ENCODE results near the gene HOXC6.

HOXC6 gene

GRCh38 chr12:54042970-54043853 is 15.0 kb downstream of the HOXC6 start:
- DNase-seq = no peak

- DNase-seq = no peak
These were observed 16.3 kb downstream of the HOXC6 start for GRCh38 chr12:54044425-54045103.

GRCh38 chr12:54045401-54045800 is 17.2 kb downstream of the HOXC6 start:
- no peak for DNase-seq

GRCh38 chr12:54045868-54046521 is 17.8 kb downstream of the HOXC6 start:
- DNase-seq = no peak

GRCh38 chr12:54046809-54047159 is 18.5 kb downstream of the HOXC6 start:
- DNase-seq = no peak

GRCh38 chr12:54047160-54047963 is 19.1 kb downstream of the HOXC6 start:
- DNase-seq = no peak

- DNase-seq = no peak
These were observed 19.7 kb downstream of the HOXC6 start for GRCh38 chr12:54047964-54048303.

- no peak for DNase-seq
These were observed 20.3 kb downstream of the HOXC6 start for GRCh38 chr12:54048406-54049093.

- no peak for DNase-seq
These were observed 20.9 kb downstream of the HOXC6 start for GRCh38 chr12:54049108-54049507.

GRCh38 chr12:54050482-54050810 is 22.2 kb downstream of the HOXC6 start:
- no peak for DNase-seq

GRCh38 chr12:54051026-54051842 is 23.0 kb downstream of the HOXC6 start:
- no peak for DNase-seq

GRCh38 chr12:54051874-54052437 is 23.7 kb downstream of the HOXC6 start:
- DNase-seq = no peak

- no peak for DNase-seq
These were observed 24.3 kb downstream of the HOXC6 start for GRCh38 chr12:54052438-54053002.

GRCh38 chr12:54053003-54053750 is 24.9 kb downstream of the HOXC6 start:
- DNase-seq = no peak

- DNase-seq = no peak
These were observed 25.8 kb downstream of the HOXC6 start, which contains the start of gene HOXC4 for GRCh38 chr12:54053751-54054741. TSS of gene HOXC4 (plus strand) at chr12:54053835. CDS start at chr12:54053923, 88 bp downstream.

- no peak for DNase-seq
These were observed 26.5 kb downstream of the HOXC6 start for GRCh38 chr12:54054742-54055194.

GRCh38 chr12:54055552-54055951 is 27.3 kb downstream of the HOXC6 start:
- DNase-seq = no peak

GRCh38 chr12:54056110-54056509 is 27.9 kb downstream of the HOXC6 start:
- DNase-seq = no peak
